Peyer's patch (tissue), 4 donors: ENCODE measurements around the gene IQGAP3. TPM values are rescaled to one million over a fixed set of nuclear protein-coding genes. Genes with fewer than 3 reads are reported as not detected.

Experiments
- DNase-seq, 3 donors: peaks; one replicate each; pipeline ENCODE4 v3.0.0-alpha.2; 2017 to 2019
- H3K27ac ChIP-seq, 4 donors: fragments of 200-600 bp; sonication (generic); one replicate each; pipeline ENCODE4 v1.5.1; 2016 to 2019
- H3K27me3 ChIP-seq, 2 donors: fragments of 200-600 bp; sonication (generic); one replicate each; pipeline ENCODE4 v1.5.1; 2019
- H3K36me3 ChIP-seq, 3 donors: fragments of 200-600 bp; sonication (generic); one replicate each; pipeline ENCODE4 v1.5.1; 2016 to 2019
- H3K4me1 ChIP-seq, 4 donors: fragments of 200-600 bp; sonication (generic); one replicate each; pipeline ENCODE4 v1.5.1; 2016 to 2019
- H3K4me3 ChIP-seq, 4 donors: fragments of 200-600 bp; sonication (generic); 1 replicate in 3 of 4; 2 replicates in 1 of 4; pipeline ENCODE4 v1.5.1; 2016 to 2019; ENCODE audit warnings: mild to moderate bottlenecking in 1 of 4
- H3K9me3 ChIP-seq, 4 donors: fragments of 200-600 bp; sonication (generic); one replicate each; pipeline ENCODE4 v1.5.1; 2016 to 2019; ENCODE audit warnings: mild to moderate bottlenecking in 1 of 4
- CTCF ChIP-seq, 6 experiments: fragments of 450-650 bp in 4 of 6; fragments of 200-600 bp in 2 of 6; sonication (generic) in 1 of 6; IDR thresholded peaks; one replicate each; pipeline ENCODE4 v1.5.1; 2017 to 2019; ENCODE audit warnings: antibody characterized with exemption in 6 of 6, mild to moderate bottlenecking in 3 of 6, moderate library complexity in 1 of 6
- POLR2A ChIP-seq, 2 donors: fragments of 450-650 bp; IDR thresholded peaks; one replicate each; pipeline ENCODE4 v1.5.1; 2017; ENCODE audit warnings: antibody characterized with exemption in 2 of 2, mild to moderate bottlenecking in 2 of 2, moderate library complexity in 2 of 2
- total RNA-seq, 4 donors: library from RNA; depleted of rRNA; stranded (reverse); fragments of >200 nt; gene quantifications; one replicate each; pipeline ENCODE4 v1.1.0, GENCODE V29; 2016

The IQGAP3 gene
- total RNA-seq, 4 donors from 2014 or later, result 5.4 to 45.4 (median 8.2) TPM

GRCh38 chr1:156480411-156481192 lies 91.8 kb downstream of the IQGAP3 start:
- H3K36me3 ChIP-seq, result peaks cover 0 to 85% (median 4%) of the 10 kb centered on the region in 3 donors
- DNase-seq, result peak in 2 of 3 donors; percentile 73 to 86
- TF ChIP-seq POLR2A (IDR thresholded peaks at IDR 0.05) (no peak), CTCF (IDR thresholded peaks at IDR 0.05) (peak; percentile 49 to 79 (median 62))

GRCh38 chr1:156480016-156480370 lies 92.4 kb downstream of the IQGAP3 start:
- no peak overlapping the region for H3K4me3 ChIP-seq
- TF ChIP-seq CTCF (IDR thresholded peaks at IDR 0.05), result peak in 1 of 6 experiments; percentile 20
- no peak for TF ChIP-seq POLR2A (IDR thresholded peaks at IDR 0.05)
- H3K4me1 ChIP-seq, result peaks cover 0 to 44% (median 5%) of the 10 kb centered on the region in 4 donors
- H3K9me3 ChIP-seq, result no peaks in the 10 kb centered on the region
- DNase-seq, result no peak
- H3K36me3 ChIP-seq, result peaks cover 0 to 91% (median 4%) of the 10 kb centered on the region in 3 donors
- peak overlapping the region in 1 of 4 donors; percentile 59 for H3K27ac ChIP-seq
- H3K27me3 ChIP-seq, result no peaks in the 10 kb centered on the region

More at GRCh38 chr1:156480411-156481192, 91.8 kb downstream of the IQGAP3 start:
- Histone ChIP-seq H3K9me3 (no peaks in the 10 kb centered on the region), H3K27ac (peak overlapping the region in 2 of 4 donors; percentile 59 to 64), H3K4me1 (peaks cover 0 to 46% (median 5%) of the 10 kb centered on the region in 4 donors), H3K27me3 (no peaks in the 10 kb centered on the region), H3K4me3 (no peak overlapping the region)

GRCh38 chr1:156479093-156480015 lies 93.0 kb downstream of the IQGAP3 start:
- TF ChIP-seq CTCF (IDR thresholded peaks at IDR 0.05) (no peak), POLR2A (IDR thresholded peaks at IDR 0.05) (no peak)
- no peaks in the 10 kb centered on the region for H3K9me3 ChIP-seq
- no peak overlapping the region for H3K4me3 ChIP-seq
- no peak for DNase-seq
- H3K27me3 ChIP-seq, result no peaks in the 10 kb centered on the region
- peaks cover 0 to 38% (median 5%) of the 10 kb centered on the region in 4 donors for H3K4me1 ChIP-seq
- peaks cover 0 to 97% (median 4%) of the 10 kb centered on the region in 3 donors for H3K36me3 ChIP-seq
- peak overlapping the region in 1 of 4 donors; percentile 59 for H3K27ac ChIP-seq

- Histone ChIP-seq H3K27ac (peak overlapping the region in 2 of 4 donors; percentile 74 to 81), H3K9me3 (no peaks in the 10 kb centered on the region), H3K27me3 (no peaks in the 10 kb centered on the region), H3K36me3 (peaks cover 0 to 100% (median 4%) of the 10 kb centered on the region in 3 donors), H3K4me1 (peaks cover 0 to 32% (median 5%) of the 10 kb centered on the region in 4 donors), H3K4me3 (no peak overlapping the region)
- no peak for DNase-seq
- no peak for TF ChIP-seq CTCF (IDR thresholded peaks at IDR 0.05)
- TF ChIP-seq POLR2A (IDR thresholded peaks at IDR 0.05), result no peak
Observed at GRCh38 chr1:156478250-156478627, 94.1 kb downstream of the IQGAP3 start.

GRCh38 chr1:156477526-156478249 lies 94.7 kb downstream of the IQGAP3 start:
- H3K4me3 ChIP-seq, result no peak overlapping the region
- no peak for DNase-seq
- H3K4me1 ChIP-seq, result peaks cover 0 to 32% (median 5%) of the 10 kb centered on the region in 4 donors
- H3K27ac ChIP-seq, result peak overlapping the region in 3 of 4 donors; percentile 37 to 81 (median 74)
- H3K36me3 ChIP-seq, result peaks cover 0 to 100% (median 4%) of the 10 kb centered on the region in 3 donors
- H3K27me3 ChIP-seq, result no peaks in the 10 kb centered on the region
- no peak for TF ChIP-seq CTCF (IDR thresholded peaks at IDR 0.05)
- no peak for TF ChIP-seq POLR2A (IDR thresholded peaks at IDR 0.05)
- H3K9me3 ChIP-seq, result no peaks in the 10 kb centered on the region
